ENCODE results near the gene SMIM32. TPM values are rescaled to one million over a fixed set of nuclear protein-coding genes. Genes with fewer than 3 reads are reported as not detected.

The SMIM32 gene
- total RNA-seq, 1 experiment from 2014 or later: 0.31 TPM

DNA sequence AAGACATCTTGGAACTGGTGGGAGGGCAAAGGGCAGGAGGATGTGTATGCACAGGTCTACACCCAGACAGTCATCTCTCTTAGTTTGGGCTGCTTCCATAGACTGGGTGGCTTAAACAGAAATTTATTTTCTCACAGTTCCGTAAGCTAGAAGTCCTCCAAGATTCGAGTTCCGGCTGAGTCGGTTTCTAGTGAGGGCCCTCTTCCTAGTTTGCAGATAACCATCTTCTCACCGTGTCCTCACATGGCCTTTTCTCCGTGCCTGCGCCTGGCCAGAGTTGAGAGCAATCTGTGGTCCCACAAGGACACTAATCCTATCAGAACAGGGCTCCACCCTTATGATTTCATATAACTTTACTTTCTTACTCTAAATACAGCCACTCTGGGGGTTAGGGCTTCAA is 4.1 kb downstream of the SMIM32 start:
- no TSS peak for BruUV-seq (replicated peaks)
- Histone ChIP-seq H3K27me3 (ENCODE audit: control insufficient read depth, insufficient read depth, low read length) (no peaks in the 10 kb centered on the region; the same call in 1 of the 2 replicates), H3K4me1 (ENCODE audit: control insufficient read depth, insufficient read depth, low read length) (peaks cover 6% of the 10 kb centered on the region; the same call in 1 of the 2 replicates), H3K4me3 (ENCODE audit: low read depth in 2 of 2, low read length in 2 of 2) (no peak overlapping the region), H3K36me3 (ENCODE audit: control insufficient read depth, insufficient read depth, low read length) (no peaks in the 10 kb centered on the region), H3K9me3 (ENCODE audit: control insufficient read depth, insufficient read depth, low read depth, low read length) (no peaks in the 10 kb centered on the region), H3K27ac (ENCODE audit: low read length) (no peak overlapping the region)
- ChIA-PET POLR2A (no interaction called here), CTCF (no interaction called here)
- in situ Hi-C loops (cut with HindIII; ENCODE audit: low pct_unique_long_range_greater_than_20kb, low sequenced_read_pairs) (no loop called here), intact Hi-C loops (cut with micrococcal nuclease; ENCODE audit: unreplicated experiment) (no loop called here)
- DNase-seq (ENCODE audit: low read depth, low spot score) (no peak), ATAC-seq (no peak)
- TF ChIP-seq SIN3A (IDR thresholded peaks at IDR 0.05; ENCODE audit: borderline replicate concordance, insufficient read depth, low read depth, low read length) (no peak), POLR2AphosphoS5 (IDR thresholded peaks at IDR 0.05; ENCODE audit: low read depth, low read length) (no peak), TCF7L2 (IDR thresholded peaks at IDR 0.05; ENCODE audit: low read depth, low read length) (no peak)
- TF ChIP-seq, protein P1, sequence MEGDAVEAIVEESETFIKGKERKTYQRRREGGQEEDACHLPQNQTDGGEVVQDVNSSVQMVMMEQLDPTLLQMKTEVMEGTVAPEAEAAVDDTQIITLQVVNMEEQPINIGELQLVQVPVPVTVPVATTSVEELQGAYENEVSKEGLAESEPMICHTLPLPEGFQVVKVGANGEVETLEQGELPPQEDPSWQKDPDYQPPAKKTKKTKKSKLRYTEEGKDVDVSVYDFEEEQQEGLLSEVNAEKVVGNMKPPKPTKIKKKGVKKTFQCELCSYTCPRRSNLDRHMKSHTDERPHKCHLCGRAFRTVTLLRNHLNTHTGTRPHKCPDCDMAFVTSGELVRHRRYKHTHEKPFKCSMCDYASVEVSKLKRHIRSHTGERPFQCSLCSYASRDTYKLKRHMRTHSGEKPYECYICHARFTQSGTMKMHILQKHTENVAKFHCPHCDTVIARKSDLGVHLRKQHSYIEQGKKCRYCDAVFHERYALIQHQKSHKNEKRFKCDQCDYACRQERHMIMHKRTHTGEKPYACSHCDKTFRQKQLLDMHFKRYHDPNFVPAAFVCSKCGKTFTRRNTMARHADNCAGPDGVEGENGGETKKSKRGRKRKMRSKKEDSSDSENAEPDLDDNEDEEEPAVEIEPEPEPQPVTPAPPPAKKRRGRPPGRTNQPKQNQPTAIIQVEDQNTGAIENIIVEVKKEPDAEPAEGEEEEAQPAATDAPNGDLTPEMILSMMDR (IDR thresholded peaks at IDR 0.05): no peak
- TF ChIP-seq, protein P2, sequence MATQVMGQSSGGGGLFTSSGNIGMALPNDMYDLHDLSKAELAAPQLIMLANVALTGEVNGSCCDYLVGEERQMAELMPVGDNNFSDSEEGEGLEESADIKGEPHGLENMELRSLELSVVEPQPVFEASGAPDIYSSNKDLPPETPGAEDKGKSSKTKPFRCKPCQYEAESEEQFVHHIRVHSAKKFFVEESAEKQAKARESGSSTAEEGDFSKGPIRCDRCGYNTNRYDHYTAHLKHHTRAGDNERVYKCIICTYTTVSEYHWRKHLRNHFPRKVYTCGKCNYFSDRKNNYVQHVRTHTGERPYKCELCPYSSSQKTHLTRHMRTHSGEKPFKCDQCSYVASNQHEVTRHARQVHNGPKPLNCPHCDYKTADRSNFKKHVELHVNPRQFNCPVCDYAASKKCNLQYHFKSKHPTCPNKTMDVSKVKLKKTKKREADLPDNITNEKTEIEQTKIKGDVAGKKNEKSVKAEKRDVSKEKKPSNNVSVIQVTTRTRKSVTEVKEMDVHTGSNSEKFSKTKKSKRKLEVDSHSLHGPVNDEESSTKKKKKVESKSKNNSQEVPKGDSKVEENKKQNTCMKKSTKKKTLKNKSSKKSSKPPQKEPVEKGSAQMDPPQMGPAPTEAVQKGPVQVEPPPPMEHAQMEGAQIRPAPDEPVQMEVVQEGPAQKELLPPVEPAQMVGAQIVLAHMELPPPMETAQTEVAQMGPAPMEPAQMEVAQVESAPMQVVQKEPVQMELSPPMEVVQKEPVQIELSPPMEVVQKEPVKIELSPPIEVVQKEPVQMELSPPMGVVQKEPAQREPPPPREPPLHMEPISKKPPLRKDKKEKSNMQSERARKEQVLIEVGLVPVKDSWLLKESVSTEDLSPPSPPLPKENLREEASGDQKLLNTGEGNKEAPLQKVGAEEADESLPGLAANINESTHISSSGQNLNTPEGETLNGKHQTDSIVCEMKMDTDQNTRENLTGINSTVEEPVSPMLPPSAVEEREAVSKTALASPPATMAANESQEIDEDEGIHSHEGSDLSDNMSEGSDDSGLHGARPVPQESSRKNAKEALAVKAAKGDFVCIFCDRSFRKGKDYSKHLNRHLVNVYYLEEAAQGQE (IDR thresholded peaks at IDR 0.05; ENCODE audit: insufficient read depth in 1 of 2, low read depth in 2 of 2, low read length in 1 of 2): no peak

DNA sequence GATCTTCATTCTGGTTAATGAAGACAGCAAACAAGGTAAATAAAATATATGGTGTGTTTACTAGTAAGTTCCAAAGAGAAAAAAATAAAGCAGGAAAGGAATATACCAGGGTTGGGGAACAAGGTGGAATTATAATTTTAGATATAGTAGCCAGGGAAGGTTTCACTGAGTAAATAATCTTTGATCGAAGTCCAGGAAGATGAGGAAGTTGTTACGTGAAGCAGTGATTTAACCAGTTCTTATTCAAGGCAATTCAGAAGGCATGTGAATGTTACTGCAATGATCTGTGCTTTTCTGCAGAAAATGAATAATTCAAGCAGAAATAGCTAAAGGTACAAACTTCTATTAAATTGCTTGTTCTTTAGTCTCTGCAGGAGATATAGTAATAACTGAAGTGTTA is 6.2 kb downstream of the SMIM32 start:
- CTCF ChIA-PET: no interaction called here
- intact Hi-C loops (cut with micrococcal nuclease; ENCODE audit: unreplicated experiment): no loop called here
- in situ Hi-C loops (cut with HindIII; ENCODE audit: low pct_unique_long_range_greater_than_20kb, low sequenced_read_pairs): no loop called here

More for the DNA sequence above, 6.2 kb downstream of the SMIM32 start:
- Histone ChIP-seq H3K9me3 (ENCODE audit: control insufficient read depth, insufficient read depth, low read depth, low read length) (no peaks in the 10 kb centered on the region), H3K4me3 (ENCODE audit: low read depth in 2 of 2, low read length in 2 of 2) (no peak overlapping the region), H3K36me3 (ENCODE audit: control insufficient read depth, insufficient read depth, low read length) (no peaks in the 10 kb centered on the region), H3K27ac (ENCODE audit: low read length) (no peak overlapping the region), H3K27me3 (ENCODE audit: control insufficient read depth, insufficient read depth, low read length) (no peaks in the 10 kb centered on the region), H3K4me1 (ENCODE audit: control insufficient read depth, insufficient read depth, low read length) (peaks cover 6% of the 10 kb centered on the region; the same call in 1 of the 2 replicates)
- BruUV-seq (replicated peaks): no TSS peak
- no peak for ATAC-seq
- POLR2A ChIA-PET: no interaction called here
- no peak for DNase-seq (ENCODE audit: low read depth, low spot score)
- TF ChIP-seq, protein P2 (IDR thresholded peaks at IDR 0.05; ENCODE audit: insufficient read depth in 1 of 2, low read depth in 2 of 2, low read length in 1 of 2): no peak
- no peak for TF ChIP-seq TCF7L2 (IDR thresholded peaks at IDR 0.05; ENCODE audit: low read depth, low read length)
- no peak for TF ChIP-seq SIN3A (IDR thresholded peaks at IDR 0.05; ENCODE audit: borderline replicate concordance, insufficient read depth, low read depth, low read length)
- TF ChIP-seq, protein P1 (IDR thresholded peaks at IDR 0.05): no peak
- no peak for TF ChIP-seq POLR2AphosphoS5 (IDR thresholded peaks at IDR 0.05; ENCODE audit: low read depth, low read length)

Measured in Panc1 (cell line).